Sigmoid colon (tissue), 4 donors: Measurements from ENCODE around the gene ZNF786.

Source experiments
- CTCF ChIP-seq, 4 experiments: fragments of 450-650 bp in 3 of 4; fragments of 200-600 bp in 1 of 4; IDR thresholded peaks; one replicate each; pipeline ENCODE4 v1.5.1; 2016 to 2019; ENCODE audit warnings: antibody characterized with exemption in 4 of 4, mild to moderate bottlenecking in 3 of 4, moderate library complexity in 2 of 4
- EP300 ChIP-seq, 4 donors: sonication (generic); formaldehyde crosslinking; IDR thresholded peaks; one replicate each; pipeline ENCODE4 v1.6.1; 2017; ENCODE audit warnings: antibody characterized with exemption in 4 of 4
- POLR2A ChIP-seq, 2 donors: fragments of 450-650 bp; IDR thresholded peaks; one replicate each; pipeline ENCODE4 v1.6.1; 2016; ENCODE audit warnings: antibody characterized with exemption in 2 of 2, mild to moderate bottlenecking in 2 of 2, moderate library complexity in 2 of 2
- POLR2AphosphoS5 ChIP-seq, 4 donors: sonication (generic); formaldehyde crosslinking; IDR thresholded peaks; one replicate each; pipeline ENCODE4 v1.6.1; 2017; ENCODE audit warnings: antibody characterized with exemption in 4 of 4

GRCh38 chr7:149043936-149044335 lies 46.6 kb downstream of the ZNF786 start:
- no peak for TF ChIP-seq CTCF (IDR thresholded peaks at IDR 0.05)
- TF ChIP-seq POLR2A (IDR thresholded peaks at IDR 0.05) = no peak
- no peak for TF ChIP-seq POLR2AphosphoS5 (IDR thresholded peaks at IDR 0.05)
- TF ChIP-seq EP300 (IDR thresholded peaks at IDR 0.05) = no peak
